ENCODE results near the gene TTBK1.

DNA sequence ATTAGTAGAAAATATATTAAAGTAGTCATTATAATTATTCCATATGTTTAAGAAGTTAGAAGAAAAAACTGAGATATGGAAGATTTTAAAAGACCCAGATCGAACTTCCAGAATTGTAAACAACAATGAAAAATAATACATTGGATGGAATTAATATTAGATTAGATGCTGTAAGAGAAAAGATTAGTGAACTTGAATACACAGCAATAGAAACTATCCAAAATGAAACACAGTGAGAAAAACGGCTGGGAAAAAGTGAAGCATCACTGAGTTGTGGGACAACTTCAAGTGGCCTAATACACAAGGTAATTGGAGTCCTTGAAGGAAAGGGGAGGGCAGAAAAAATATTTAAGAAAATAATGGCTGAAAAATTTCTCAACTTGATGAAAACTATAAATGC is 4.2 kb upstream of the TTBK1 start:
- TF ChIP-seq CTCF (IDR thresholded peaks at IDR 0.05; ENCODE audit: poor library complexity, severe bottlenecking) (no peak), TAF1 (IDR thresholded peaks at IDR 0.05; ENCODE audit: low read depth) (no peak)

Measured in neural cell (in vitro differentiated cells).